ENCODE results near the gene FBN2.

DNA sequence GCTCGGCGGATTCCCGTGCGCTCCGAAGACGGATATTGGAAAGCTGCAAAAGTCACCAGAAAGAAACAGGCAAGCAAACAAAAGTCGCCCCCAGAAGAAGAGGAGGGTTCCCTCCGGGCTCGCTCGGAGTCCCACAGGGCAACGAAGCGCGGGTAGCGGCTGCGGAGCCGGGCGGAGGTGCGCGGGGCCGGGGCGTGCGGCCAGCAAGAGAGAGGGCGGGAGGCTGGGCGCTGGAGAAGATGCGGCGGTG lies at the start of gene FBN2:
- TF ChIP-seq EZH2 (IDR thresholded peaks at IDR 0.05; ENCODE audit: borderline replicate concordance, insufficient read depth, low read length, poor library complexity, severe bottlenecking) (no peak), RAD21 (conservative IDR thresholded peaks at IDR 0.05) (no peak)
